SHP77 (cell line): ENCODE measurements around the gene KLF7.
A peak's percentile ranks its signal among the peaks of the same experiment; 100 is the strongest.
"Not testable (repeated sequence)": the region's sequence is repeated elsewhere in the genome, so short reads cannot be mapped to it uniquely, and the experiment has no call there.

Experiments used
- DNase-seq, 2 experiments: peaks; one replicate each; lab custom pipeline; 2025; lab: John Stamatoyannopoulos, UW

KLF7 gene

DNA sequence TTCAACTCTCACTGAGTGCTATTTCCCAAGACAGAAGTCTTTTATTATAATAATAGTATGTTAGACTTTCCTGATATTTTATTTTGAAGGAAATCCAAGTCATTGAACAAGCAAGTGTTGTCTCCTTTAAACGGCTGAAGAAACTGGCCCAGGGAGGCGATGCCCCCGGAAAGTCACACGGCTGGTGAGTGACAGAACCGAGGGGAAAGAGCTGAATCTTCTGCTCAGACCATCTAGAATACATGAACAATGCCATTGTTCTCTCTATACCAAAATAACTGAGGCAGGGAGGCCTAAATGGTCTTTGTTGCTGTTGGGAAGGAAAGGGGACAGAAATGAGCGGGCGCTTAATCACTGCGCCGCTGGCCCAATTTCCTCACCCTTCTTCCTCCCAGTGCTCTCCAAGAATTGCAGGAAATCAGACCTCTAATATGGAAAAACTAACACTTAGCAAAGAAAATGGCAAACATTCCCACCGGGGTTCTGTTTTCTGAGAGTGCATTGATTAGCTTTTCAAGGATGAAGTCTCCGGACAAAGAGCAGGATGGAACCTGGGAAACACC, 101.5 kb downstream of the KLF7 start:
- DNase-seq = no peak

DNA sequence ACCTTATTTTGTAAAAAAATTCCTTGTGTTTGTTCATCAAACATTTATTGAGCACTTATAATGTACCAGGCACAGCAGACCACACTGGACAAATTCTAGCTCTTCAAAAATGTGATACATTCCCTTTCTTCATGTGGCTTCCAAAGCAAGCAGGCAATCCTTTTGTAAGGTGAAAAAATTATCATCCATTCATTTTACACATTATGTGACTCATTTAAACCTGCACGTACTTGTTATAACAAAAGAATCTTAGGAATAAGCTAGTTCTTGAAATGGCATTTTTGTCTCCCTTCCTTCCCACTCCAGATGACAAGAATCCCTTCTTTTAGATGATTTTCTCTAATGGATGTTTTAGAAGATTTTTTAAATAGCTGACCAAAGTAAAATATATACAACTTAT, 104.6 kb downstream of the KLF7 start:
- DNase-seq = no peak

GRCh38 chr2:207055257-207055656, 110.5 kb downstream of the KLF7 start:
- no peak for DNase-seq

DNA sequence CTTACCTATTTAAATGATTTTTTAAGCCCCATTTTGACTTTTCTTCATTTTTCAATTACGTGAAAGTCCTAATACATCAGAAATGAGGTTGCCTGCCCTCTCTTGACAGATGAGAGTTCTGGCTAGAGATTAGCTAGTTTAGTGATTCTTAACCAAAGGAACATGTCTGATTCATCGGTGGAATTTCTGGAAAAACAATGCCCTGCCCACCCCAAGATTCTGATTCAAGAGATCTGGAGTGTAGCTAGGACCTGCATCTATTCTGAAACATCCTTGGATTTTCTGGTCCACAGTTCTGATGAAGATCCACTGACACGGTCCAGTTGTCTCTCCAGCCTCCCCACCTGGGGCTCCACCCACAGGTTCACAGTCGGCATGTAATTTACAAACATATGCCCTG, 111.2 kb downstream of the KLF7 start:
- no peak for DNase-seq

DNA sequence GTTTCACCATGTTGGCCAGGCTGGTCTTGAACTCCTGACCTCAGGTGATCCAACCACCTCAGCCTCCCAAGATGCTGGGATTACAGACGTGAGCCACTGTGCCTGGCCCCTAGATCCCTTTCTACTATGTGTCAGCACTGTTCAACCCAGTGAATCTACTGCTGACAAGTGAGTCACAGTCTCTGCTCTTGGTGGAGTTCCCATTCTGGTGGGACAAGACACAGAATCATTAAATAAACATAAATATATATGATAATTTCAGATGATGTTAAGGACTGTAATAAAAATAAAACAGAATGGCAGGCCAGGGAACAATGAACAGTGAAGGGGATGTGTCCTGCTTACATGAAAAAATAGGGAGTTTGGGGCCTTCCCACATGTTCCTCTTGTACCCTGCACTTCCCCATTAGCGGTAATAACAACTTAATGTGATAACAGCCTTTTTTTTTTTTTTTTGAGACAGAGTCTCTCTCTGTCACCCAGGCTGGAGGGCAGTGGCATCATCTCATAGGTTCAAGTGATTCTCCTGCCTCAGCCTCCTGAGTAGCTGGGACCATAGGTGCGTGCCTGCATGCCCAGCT, 114.3 kb downstream of the KLF7 start:
- DNase-seq = no peak

DNA sequence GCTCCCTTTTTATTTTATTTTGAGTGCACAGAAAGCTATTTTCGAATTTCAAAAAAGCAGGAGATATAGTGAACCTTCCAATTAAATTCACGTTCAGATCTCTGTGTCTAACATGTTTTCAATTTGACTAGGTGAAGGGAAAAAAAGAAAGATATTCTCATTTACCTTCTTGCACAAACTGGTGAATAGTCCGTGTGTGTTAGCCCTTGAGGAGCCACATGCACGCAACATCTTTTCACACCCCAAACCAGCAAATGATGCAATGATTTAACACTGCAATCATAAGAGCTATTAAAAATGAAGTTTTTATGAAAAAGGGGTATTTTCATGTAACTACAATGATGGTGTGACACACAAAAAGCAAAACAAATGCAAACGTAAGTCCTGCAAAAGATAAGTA, 116.6 kb downstream of the KLF7 start:
- DNase-seq = no peak

GRCh38 chr2:207048416-207048815, 117.3 kb downstream of the KLF7 start:
- no peak for DNase-seq

GRCh38 chr2:207046724-207047123, 119.0 kb downstream of the KLF7 start:
- DNase-seq = no peak

DNA sequence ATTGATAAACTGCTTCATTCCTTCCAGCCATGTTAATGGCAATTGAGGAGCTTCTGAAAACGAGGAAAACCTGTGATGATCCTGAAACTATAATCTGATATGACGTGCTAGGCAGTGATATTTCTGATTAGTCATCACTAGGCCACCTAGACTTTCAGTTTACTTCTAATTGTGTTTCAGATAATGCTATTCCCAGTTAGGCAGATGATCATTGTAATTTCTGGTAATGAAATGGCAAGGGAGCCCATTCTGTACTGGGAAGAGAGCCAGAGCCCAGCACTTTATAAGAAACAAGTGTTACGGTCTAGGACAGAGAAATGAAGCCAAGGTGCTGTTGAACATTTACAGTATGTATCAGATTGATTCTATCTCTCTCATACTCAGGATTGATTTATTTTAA, 120.2 kb downstream of the KLF7 start:
- no peak for DNase-seq

- no peak for DNase-seq
Measured at GRCh38 chr2:207044379-207045362, 121.1 kb downstream of the KLF7 start.

- no peak for DNase-seq
Measured at GRCh38 chr2:207042841-207043240, 122.9 kb downstream of the KLF7 start.

- DNase-seq = no peak
Measured at GRCh38 chr2:207041786-207042554, 123.8 kb downstream of the KLF7 start.

DNA sequence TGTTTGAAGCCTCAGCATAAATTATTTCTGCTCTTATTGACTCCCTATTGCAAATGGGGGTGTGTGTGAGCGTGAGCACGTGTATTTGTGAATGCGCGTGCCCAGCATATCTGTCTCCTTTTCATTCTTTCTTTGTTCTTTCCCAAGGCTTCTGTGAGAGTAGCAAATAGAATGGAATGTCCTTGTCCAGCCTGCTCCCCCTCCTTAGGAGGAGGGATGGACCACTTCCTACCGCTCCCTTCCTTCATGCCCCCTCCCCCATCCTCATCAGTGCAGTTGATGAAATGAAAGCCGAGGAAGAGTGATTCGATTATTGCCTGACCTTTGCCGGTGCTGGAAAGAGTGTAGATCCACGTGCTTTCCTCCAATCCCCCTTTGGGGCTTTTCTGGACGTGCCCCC, 124.5 kb downstream of the KLF7 start:
- DNase-seq = no peak

GRCh38 chr2:207040696-207041095, 125.1 kb downstream of the KLF7 start:
- no peak for DNase-seq

GRCh38 chr2:207039225-207039624, 126.5 kb downstream of the KLF7 start:
- peak; percentile 71 to 85 for DNase-seq

- no peak for DNase-seq
Measured at GRCh38 chr2:207038299-207038698, 127.4 kb downstream of the KLF7 start.

- DNase-seq = no peak
Measured at GRCh38 chr2:207037896-207038295, 127.9 kb downstream of the KLF7 start.

- not testable (repeated sequence) for DNase-seq
Measured at GRCh38 chr2:207037023-207037422, 128.7 kb downstream of the KLF7 start.

DNA sequence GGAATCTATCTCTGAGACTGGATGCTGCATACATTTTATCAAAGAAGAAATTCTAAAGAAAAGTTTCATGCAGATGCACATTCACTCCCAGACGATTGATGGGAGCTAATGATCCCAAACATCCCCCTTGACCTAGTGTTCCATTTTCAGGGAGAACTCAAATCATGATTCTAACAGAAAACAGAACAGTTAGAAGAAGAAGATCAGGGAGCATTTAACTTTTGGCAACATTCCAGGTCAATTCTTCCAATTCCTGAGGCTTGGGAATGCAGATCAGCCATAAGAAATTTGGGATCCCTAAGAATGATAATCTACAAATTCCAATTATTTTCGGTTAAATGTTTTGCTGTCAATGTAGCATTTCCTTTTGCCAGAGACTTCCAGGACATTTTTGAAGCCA, 129.9 kb downstream of the KLF7 start:
- no peak for DNase-seq

DNA sequence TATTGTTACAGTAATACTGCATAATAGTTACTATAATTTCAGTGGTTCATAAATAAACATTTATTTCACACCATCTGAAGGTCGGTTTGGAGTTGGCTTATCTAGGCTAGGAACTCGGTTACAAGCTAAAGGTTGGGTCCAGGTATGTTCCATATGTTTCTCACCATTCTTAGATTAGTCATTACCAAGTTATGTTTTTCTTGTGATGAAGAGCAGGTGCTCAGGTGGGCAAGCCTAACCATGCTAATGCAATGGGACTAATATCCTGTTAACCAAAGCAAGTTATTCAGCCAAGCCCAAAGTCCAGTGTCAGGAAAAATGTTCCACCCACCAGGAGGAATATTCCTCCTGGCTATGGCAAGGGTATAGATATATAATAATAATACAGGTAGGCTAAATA, 133.3 kb downstream of the KLF7 start:
- no peak for DNase-seq
